Common myeloid progenitor, CD34-positive (primary cell): ENCODE data around the gene TARP.

Source experiments
- CTCF ChIA-PET: fragments of 350-600 bp; sonication (Branson Sonifier 250); formaldehyde crosslinking; loops from one replicate; lab custom pipeline; 2021; ENCODE audit warnings: antibody characterized with exemption; lab: Charles Lee
- POLR2A ChIA-PET: fragments of 350-600 bp; sonication (Branson Sonifier 250); formaldehyde crosslinking; loops from one replicate; lab custom pipeline; 2021; ENCODE audit warnings: antibody characterized with exemption; lab: Charles Lee
- DNase-seq, 3 donors: peaks; one replicate each; pipeline versions ENCODE4 v3.0.0 to v3.0.0-alpha.2; 2013
- H3K27ac ChIP-seq, 2 experiments: 1 replicate in 1 of 2; 2 replicates in 1 of 2; pipeline ENCODE4 v1.7.0; 2013; ENCODE audit warnings: inconsistent platforms in 2 of 2, low read length in 2 of 2, mild to moderate bottlenecking in 2 of 2, low read depth in 1 of 2, moderate library complexity in 1 of 2; ENCODE audit not compliant: severe bottlenecking in 2 of 2, insufficient read depth in 1 of 2, poor library complexity in 1 of 2
- H3K27me3 ChIP-seq, 5 experiments: replicated peaks in 2 of 5; 1 replicate in 3 of 5; 2 replicates in 2 of 5; pipeline versions ENCODE4 v1.6.1 to v1.7.0; 2013; ENCODE audit warnings: low read length in 4 of 5, mild to moderate bottlenecking in 2 of 5, moderate library complexity in 2 of 5, inconsistent platforms in 1 of 5; ENCODE audit not compliant: insufficient read depth in 5 of 5, control insufficient read depth in 4 of 5
- H3K36me3 ChIP-seq, 4 experiments: 1 replicate in 2 of 4; 2 replicates in 2 of 4; pipeline versions ENCODE4 v1.6.1 to v1.7.0; 2013; ENCODE audit warnings: low read length in 3 of 4, control low read depth in 1 of 4, mild to moderate bottlenecking in 1 of 4; ENCODE audit not compliant: control insufficient read depth in 4 of 4, insufficient read depth in 4 of 4
- H3K4me1 ChIP-seq, 4 experiments: 1 replicate in 3 of 4; 2 replicates in 1 of 4; pipeline versions ENCODE4 v1.6.1 to v1.7.1; 2013; ENCODE audit warnings: low read length in 3 of 4, mild to moderate bottlenecking in 3 of 4, control low read depth in 1 of 4, inconsistent platforms in 1 of 4, moderate library complexity in 1 of 4; ENCODE audit not compliant: control insufficient read depth in 4 of 4, insufficient read depth in 4 of 4; ENCODE audit errors: control extremely low read depth in 1 of 4
- H3K4me3 ChIP-seq, 7 experiments: 1 replicate in 4 of 7; 2 replicates in 3 of 7; pipeline versions ENCODE4 v1.5.1 to v1.7.0; 2013; ENCODE audit warnings: mild to moderate bottlenecking in 7 of 7, low read length in 6 of 7, moderate library complexity in 6 of 7, inconsistent platforms in 2 of 7, low read depth in 2 of 7, control low read depth in 1 of 7; ENCODE audit not compliant: insufficient read depth in 4 of 7, control insufficient read depth in 1 of 7; ENCODE audit errors: extremely low read depth in 1 of 7
- H3K9me3 ChIP-seq, 5 experiments: 1 replicate in 4 of 5; 2 replicates in 1 of 5; pipeline versions ENCODE4 v1.6.1 to v1.7.1; 2013; ENCODE audit warnings: low read length in 4 of 5, mild to moderate bottlenecking in 2 of 5, inconsistent platforms in 1 of 5, low read depth in 1 of 5, moderate library complexity in 1 of 5; ENCODE audit not compliant: control insufficient read depth in 4 of 5, insufficient read depth in 2 of 5; ENCODE audit errors: control extremely low read depth in 1 of 5
- WGBS: methylation state at CpG from one replicate; pipeline ENCODE4 v1.1.5; 2013; ENCODE audit not compliant: insufficient coverage; 5-methylcytosine and 5-hydroxymethylcytosine counted together

TARP gene

DNA sequence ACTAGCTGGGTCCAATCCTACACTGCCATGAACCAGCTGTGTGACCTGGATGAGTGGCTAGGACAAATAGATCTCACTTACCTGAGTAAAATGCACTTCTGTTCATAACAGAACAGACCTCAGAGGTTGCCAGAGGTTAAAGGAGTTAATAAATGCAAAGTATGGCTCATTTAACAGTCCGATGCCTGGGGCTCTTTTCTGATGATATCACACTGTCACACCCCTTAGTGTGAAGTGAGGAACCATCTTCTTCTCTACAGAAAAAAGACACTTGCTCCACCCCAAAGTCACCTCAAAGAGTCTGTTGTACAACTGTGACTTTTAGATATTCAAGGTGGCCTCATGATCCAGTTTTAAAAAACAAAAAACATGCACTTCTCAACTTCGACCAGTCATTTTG is 21.5 kb upstream of the TARP start:
- POLR2A ChIA-PET = no interaction called here
- H3K27ac ChIP-seq = no peak overlapping the region
- no CpG with 5 or more reads among the region's 2 CpGs for WGBS
- no peak overlapping the region for H3K4me3 ChIP-seq
- H3K4me1 ChIP-seq = peaks cover 0 to 4% (median 0%) of the 10 kb centered on the region in 4 experiments
- CTCF ChIA-PET = interaction anchor here (0.9 kb wide), 1 partner anchor 10 kb away, joined by 3 read pairs; no protein-coding TSS in a partner anchor
- H3K27me3 ChIP-seq = no peaks in the 10 kb centered on the region
- no peaks in the 10 kb centered on the region for H3K36me3 ChIP-seq
- peaks cover 0 to 2% (median 0%) of the 10 kb centered on the region in 5 experiments for H3K9me3 ChIP-seq
- DNase-seq = no peak

- CTCF ChIA-PET = interaction anchor here (0.7 to 1.6 kb wide), 5 partner anchors 9 to 55 kb away, joined by 3 to 5 read pairs (median 4); no protein-coding TSS in a partner anchor
Observed at GRCh38 chr7:38292442-38292841, 19.0 kb upstream of the TARP start.

GRCh38 chr7:38291650-38292049 is 18.2 kb upstream of the TARP start:
- no peak for DNase-seq
- 89% methylated on average over 2 of the region's 2 CpGs for WGBS
- Histone ChIP-seq H3K36me3 (no peaks in the 10 kb centered on the region), H3K27ac (no peak overlapping the region), H3K4me3 (no peak overlapping the region), H3K27me3 (no peaks in the 10 kb centered on the region), H3K9me3 (peaks cover 0 to 2% (median 0%) of the 10 kb centered on the region in 5 experiments), H3K4me1 (peaks cover 0 to 6% (median 0%) of the 10 kb centered on the region in 4 experiments)
- POLR2A ChIA-PET = no interaction called here
- CTCF ChIA-PET = interaction anchor here (1.0 to 1.6 kb wide), 3 partner anchors 26 to 76 kb away, joined by 4 to 5 read pairs (median 4); no protein-coding TSS in a partner anchor

More at GRCh38 chr7:38292442-38292841, 19.0 kb upstream of the TARP start:
- POLR2A ChIA-PET = no interaction called here
- WGBS = 100% methylated on average over 1 of the region's 3 CpGs
- Histone ChIP-seq H3K4me3 (no peak overlapping the region), H3K27me3 (no peaks in the 10 kb centered on the region), H3K4me1 (peaks cover 0 to 6% (median 0%) of the 10 kb centered on the region in 4 experiments), H3K9me3 (peaks cover 0 to 2% (median 0%) of the 10 kb centered on the region in 5 experiments), H3K27ac (no peak overlapping the region), H3K36me3 (no peaks in the 10 kb centered on the region)
- DNase-seq = no peak

DNA sequence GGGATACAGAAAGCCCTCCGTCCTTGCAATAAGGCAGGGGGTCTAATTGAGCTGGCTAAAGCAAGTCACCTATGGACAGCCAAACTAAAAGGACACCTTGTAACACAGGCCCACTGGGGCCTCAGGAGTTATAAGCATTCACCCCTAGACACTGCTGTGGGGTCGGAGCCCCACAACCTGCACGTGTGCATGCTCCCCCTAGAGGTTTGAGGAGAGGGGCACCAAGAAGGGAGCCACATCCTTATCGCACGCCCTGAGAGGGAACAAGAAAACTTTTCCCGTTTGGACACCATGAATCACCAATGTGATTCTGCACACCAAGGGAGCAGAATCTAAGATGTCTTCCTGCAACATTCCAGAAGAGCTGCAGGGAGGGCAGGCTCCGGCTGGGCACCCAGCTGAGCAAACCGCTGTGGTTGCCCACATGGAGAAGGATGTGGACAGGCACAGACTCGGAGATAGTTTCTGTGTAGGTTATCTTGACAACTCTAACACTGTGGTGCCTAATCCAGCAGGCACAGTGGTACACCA is 17.7 kb upstream of the TARP start:
- Histone ChIP-seq H3K36me3 (no peaks in the 10 kb centered on the region), H3K27ac (no peak overlapping the region), H3K4me3 (no peak overlapping the region), H3K9me3 (peaks cover 0 to 2% (median 0%) of the 10 kb centered on the region in 5 experiments), H3K27me3 (no peaks in the 10 kb centered on the region), H3K4me1 (peaks cover 0 to 3% (median 0%) of the 10 kb centered on the region in 4 experiments)
- no peak for DNase-seq
- 91% methylated on average over 9 of the region's 9 CpGs for WGBS
- POLR2A ChIA-PET = no interaction called here
- CTCF ChIA-PET = interaction anchor here (1.3 to 1.6 kb wide), 2 partner anchors 54 to 75 kb away, joined by 4 read pairs; no protein-coding TSS in a partner anchor

GRCh38 chr7:38284553-38284952 is 11.1 kb upstream of the TARP start:
- no peak overlapping the region for H3K27ac ChIP-seq
- DNase-seq = peak in 1 of 3 donors; percentile 33
- WGBS = 0% methylated on average over 5 of the region's 8 CpGs

GRCh38 chr7:38283809-38284208 is 10.4 kb upstream of the TARP start:
- POLR2A ChIA-PET = interaction anchor here (0.6 kb wide), 1 partner anchor 1861 kb away, joined by 3 read pairs; no protein-coding TSS in a partner anchor
- WGBS = 86% methylated on average over 1 of the region's 1 CpG
- Histone ChIP-seq H3K4me3 (no peak overlapping the region), H3K27ac (no peak overlapping the region), H3K4me1 (peaks cover 7 to 31% (median 13%) of the 10 kb centered on the region in 4 experiments), H3K27me3 (peaks cover 0 to 2% (median 0%) of the 10 kb centered on the region in 5 experiments), H3K9me3 (no peaks in the 10 kb centered on the region), H3K36me3 (no peaks in the 10 kb centered on the region)
- DNase-seq = no peak
- CTCF ChIA-PET = interaction anchor here (0.7 to 1.5 kb wide), 4 partner anchors 10 to 825 kb away, joined by 3 read pairs; no protein-coding TSS in a partner anchor

More at GRCh38 chr7:38284553-38284952, 11.1 kb upstream of the TARP start:
- H3K4me1 ChIP-seq = peaks cover 7 to 31% (median 13%) of the 10 kb centered on the region in 4 experiments
- H3K36me3 ChIP-seq = no peaks in the 10 kb centered on the region
- no peaks in the 10 kb centered on the region for H3K9me3 ChIP-seq
- ChIA-PET POLR2A (interaction anchor here (0.6 kb wide), 1 partner anchor 1862 kb away, joined by 3 read pairs; no protein-coding TSS in a partner anchor), CTCF (interaction anchor here (0.9 to 1.5 kb wide), 4 partner anchors 9 to 61 kb away, joined by 3 read pairs; no protein-coding TSS in a partner anchor)
- no peak overlapping the region for H3K4me3 ChIP-seq
- H3K27me3 ChIP-seq = peaks cover 0 to 2% (median 0%) of the 10 kb centered on the region in 5 experiments

- POLR2A ChIA-PET = no interaction called here
- DNase-seq = peak in 1 of 3 donors; percentile 39
- Histone ChIP-seq H3K9me3 (no peaks in the 10 kb centered on the region), H3K27me3 (peaks cover 0 to 2% (median 0%) of the 10 kb centered on the region in 5 experiments), H3K27ac (no peak overlapping the region), H3K4me1 (peaks cover 7 to 28% (median 13%) of the 10 kb centered on the region in 4 experiments), H3K36me3 (no peaks in the 10 kb centered on the region), H3K4me3 (no peak overlapping the region)
- CTCF ChIA-PET = interaction anchor here (0.7 to 1.5 kb wide), 3 partner anchors 12 to 825 kb away, joined by 3 read pairs; no protein-coding TSS in a partner anchor
- WGBS = 100% methylated on average over 1 of the region's 4 CpGs
Observed at GRCh38 chr7:38283107-38283506, 9.7 kb upstream of the TARP start.
